ENCODE results near the gene CERKL. TPM values are rescaled to one million over a fixed set of nuclear protein-coding genes. Genes with fewer than 3 reads are reported as not detected.

Gene CERKL
- total and polyA plus RNA-seq, 2 of the 13 experiments (the other 11 are each of a cell fraction or from before 2014, with no cell fraction given), result not detected

GRCh38 chr2:181574321-181574720 is 82.6 kb downstream of the CERKL start:
- Histone ChIP-seq H4K20me1 (ENCODE audit: insufficient read depth, low read length) (no peaks in the 10 kb centered on the region), H3K9me3 (ENCODE audit: low read length) (no peaks in the 10 kb centered on the region), H3K9ac (ENCODE audit: insufficient read depth, low read depth, low read length) (no peak overlapping the region), H3K27ac (ENCODE audit: extremely low read length, insufficient read depth, low read length) (no peak overlapping the region), H3K36me3 (replicated peaks in 1 of 2; ENCODE audit: control insufficient read depth in 1 of 2, insufficient read depth in 2 of 2, low read length in 2 of 2) (no peaks in the 10 kb centered on the region), H3K4me2 (ENCODE audit: low read depth, low read length) (no peak overlapping the region), H3K4me3 (replicated peaks in 1 of 3; ENCODE audit: insufficient read depth in 1 of 3, low read depth in 2 of 3, low read length in 3 of 3) (no peak overlapping the region), H2AFZ (ENCODE audit: low read length) (no peak overlapping the region), H3K79me2 (ENCODE audit: insufficient read depth, low read length) (no peaks in the 10 kb centered on the region), H3K4me1 (ENCODE audit: insufficient read depth, low read length) (no peaks in the 10 kb centered on the region), H3K27me3 (ENCODE audit: control insufficient read depth in 1 of 2, insufficient read depth in 2 of 2, low read length in 2 of 2) (no peaks in the 10 kb centered on the region)
- DNase-seq (ENCODE audit: low spot score) (no peak), ATAC-seq (no peak), FAIRE-seq (no peak)
- TF ChIP-seq PCBP1 (IDR thresholded peaks at IDR 0.05; ENCODE audit: borderline replicate concordance, low read depth, low read length), result no peak
- no peak for TF ChIP-seq IRF1 (CRISPR knock-in tag; IDR thresholded peaks at IDR 0.05; ENCODE audit: low read depth)
- TF ChIP-seq HOXD1 (CRISPR knock-in tag; IDR thresholded peaks at IDR 0.05), result no peak
- TF ChIP-seq ZNF672 (CRISPR knock-in tag; IDR thresholded peaks at IDR 0.05), result no peak
- BruUV-seq (replicated peaks), result no TSS peak
- intact Hi-C loops (cut with micrococcal nuclease; ENCODE audit: unreplicated experiment) (no loop called here), in situ Hi-C loops (cut with HindIII; ENCODE audit: extremely low pct_ligation_motif_present, low pct_unique_long_range_greater_than_20kb) (no loop called here)
- CTCF ChIA-PET (ENCODE audit: low intra/inter-chr PET ratio, low total read pairs), result interaction anchor here (1.6 to 3.0 kb wide), 2 partner anchors 141 to 504 kb away, joined by 6 to 28 read pairs; no protein-coding TSS in a partner anchor
- 19% methylated on average over 7 of the region's 7 CpGs for WGBS (ENCODE audit: low lambda C conversion rate)
- POLR2A ChIA-PET, result no interaction called here

DNA sequence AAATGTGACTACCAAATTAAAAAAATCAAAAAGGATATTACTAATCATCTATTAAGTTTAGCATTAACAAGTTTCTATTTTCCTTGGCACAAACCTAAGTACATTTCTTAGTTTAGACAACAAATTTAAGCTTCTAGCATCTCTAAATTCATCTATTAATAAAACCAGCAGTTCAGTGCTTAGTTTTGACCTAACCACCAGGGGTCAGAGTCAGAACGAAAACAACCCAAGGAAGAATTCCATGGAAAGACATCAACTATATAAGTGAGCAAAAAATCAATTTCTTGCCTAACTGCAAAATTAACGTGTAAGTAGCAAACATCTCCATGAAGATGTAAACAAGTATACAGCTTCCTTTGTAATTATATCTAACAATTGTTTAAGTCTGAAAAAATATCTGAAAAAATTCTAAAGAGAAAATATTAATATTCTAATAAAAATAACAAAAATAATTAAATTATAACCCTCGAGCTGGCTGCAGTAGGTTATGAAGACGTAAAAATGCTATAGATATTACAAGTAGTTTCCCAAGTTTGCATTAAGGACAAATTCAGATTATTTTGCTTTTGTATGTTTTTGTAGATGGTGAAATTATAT is 83.7 kb downstream of the CERKL start:
- FAIRE-seq (peak; percentile 89), ATAC-seq (peak; percentile 66; the same call in 2 of the 3 replicates), DNase-seq (ENCODE audit: low spot score) (peak; percentile 45)
- Histone ChIP-seq H3K4me3 (replicated peaks in 1 of 3; ENCODE audit: insufficient read depth in 1 of 3, low read depth in 2 of 3, low read length in 3 of 3) (no peak overlapping the region), H3K27ac (ENCODE audit: extremely low read length, insufficient read depth, low read length) (no peak overlapping the region), H3K27me3 (ENCODE audit: control insufficient read depth in 1 of 2, insufficient read depth in 2 of 2, low read length in 2 of 2) (no peaks in the 10 kb centered on the region), H2AFZ (ENCODE audit: low read length) (no peak overlapping the region), H4K20me1 (ENCODE audit: insufficient read depth, low read length) (no peaks in the 10 kb centered on the region), H3K36me3 (replicated peaks in 1 of 2; ENCODE audit: control insufficient read depth in 1 of 2, insufficient read depth in 2 of 2, low read length in 2 of 2) (no peaks in the 10 kb centered on the region), H3K79me2 (ENCODE audit: insufficient read depth, low read length) (no peaks in the 10 kb centered on the region), H3K9me3 (ENCODE audit: low read length) (no peaks in the 10 kb centered on the region), H3K4me1 (ENCODE audit: insufficient read depth, low read length) (no peaks in the 10 kb centered on the region), H3K9ac (ENCODE audit: insufficient read depth, low read depth, low read length) (no peak overlapping the region), H3K4me2 (ENCODE audit: low read depth, low read length) (no peak overlapping the region)
- intact Hi-C loops (cut with micrococcal nuclease; ENCODE audit: unreplicated experiment), result loop anchor here (1.0 kb wide), 1 partner anchor 142 kb away; no protein-coding TSS in a partner anchor
- TF ChIP-seq PHF20 (CRISPR knock-in tag; IDR thresholded peaks at IDR 0.05) (no peak), RAD21 (CRISPR knock-in tag; IDR thresholded peaks at IDR 0.05) (peak; percentile 38; the same call in 1 of the 2 replicates), ZNF775 (CRISPR knock-in tag; IDR thresholded peaks at IDR 0.05; ENCODE audit: borderline replicate concordance) (no peak), LRRFIP1 (CRISPR knock-in tag; conservative IDR thresholded peaks at IDR 0.05) (no peak), CTCF (CRISPR knock-in tag; IDR thresholded peaks at IDR 0.05) (peak; percentile 60), SMC3 (IDR thresholded peaks at IDR 0.05; ENCODE audit: low read length) (peak; percentile 70), STAG1 (CRISPR knock-in tag; IDR thresholded peaks at IDR 0.05) (peak; percentile 74), NCOA1 (CRISPR knock-in tag; IDR thresholded peaks at IDR 0.05) (no peak), NR1H2 (CRISPR knock-in tag; IDR thresholded peaks at IDR 0.05; ENCODE audit: borderline replicate concordance, low read depth) (no peak)
- CTCF ChIA-PET (ENCODE audit: low intra/inter-chr PET ratio, low total read pairs), result interaction anchor here (1.1 to 3.0 kb wide), 3 partner anchors 142 to 505 kb away, joined by 3 to 28 read pairs (median 6); no protein-coding TSS in a partner anchor
- POLR2A ChIA-PET, result no interaction called here
- in situ Hi-C loops (cut with HindIII; ENCODE audit: extremely low pct_ligation_motif_present, low pct_unique_long_range_greater_than_20kb), result no loop called here
- BruUV-seq (replicated peaks), result no TSS peak
- WGBS (ENCODE audit: low lambda C conversion rate), result under 1% methylated on average over 4 of the region's 4 CpGs
